K562 (cell line): Measurements from ENCODE around the gene SETD3. TPM values are rescaled to one million over a fixed set of nuclear protein-coding genes. Genes with fewer than 3 reads are reported as not detected.

Experiments used
- CBX3 ChIP-seq, 2 experiments: IDR thresholded peaks; 1 replicate in 1 of 2; 2 replicates in 1 of 2; pipeline ENCODE4 v1.6.1; 2012; ENCODE audit warnings: inconsistent platforms in 2 of 2, low read length in 2 of 2, borderline replicate concordance in 1 of 2, control low read depth in 1 of 2
- E2F3 ChIP-seq: fragments of 250-450 bp; sonication (Bioruptor Pico); IDR thresholded peaks from 2 replicates; pipeline ENCODE4 v1.4.0; 2020; ENCODE audit warnings: mild to moderate bottlenecking
- EGR1 ChIP-seq: fragments of 450-650 bp; conservative IDR thresholded peaks from 2 replicates; pipeline ENCODE4 v1.6.1; 2017; ENCODE audit warnings: mild to moderate bottlenecking
- FOS ChIP-seq: IDR thresholded peaks from 3 replicates; pipeline ENCODE4 v1.6.1; 2011; ENCODE audit not compliant: insufficient read length; ENCODE audit errors: extremely low read depth
- FOXJ3 ChIP-seq: sonication (generic); formaldehyde crosslinking; IDR thresholded peaks from 2 replicates; pipeline ENCODE4 v1.4.0; 2020; ENCODE audit warnings: mild to moderate bottlenecking, missing genetic modification reagents
- NBN ChIP-seq: fragments of 450-650 bp; IDR thresholded peaks from 2 replicates; pipeline ENCODE4 v1.6.1; 2016; ENCODE audit warnings: low read depth, mild to moderate bottlenecking
- NELFE ChIP-seq: IDR thresholded peaks from 2 replicates; pipeline ENCODE4 v1.6.1; 2011; ENCODE audit warnings: mild to moderate bottlenecking; ENCODE audit not compliant: insufficient read depth, insufficient read length
- NR4A1 ChIP-seq, 2 experiments: fragments of 250-450 bp in 1 of 2; fragments of 450-650 bp in 1 of 2; sonication (Bioruptor Pico) in 1 of 2; IDR thresholded peaks; 2 replicates each; pipeline versions ENCODE4 v1.4.0 to v1.6.1; 2016 to 2020; ENCODE audit warnings: mild to moderate bottlenecking in 2 of 2, missing compliant biosample characterization in 1 of 2, missing genetic modification characterization in 1 of 2, moderate library complexity in 1 of 2
- RBFOX2 ChIP-seq: fragments of 200-400 bp; formaldehyde crosslinking; IDR thresholded peaks from 2 replicates; pipeline ENCODE4 v1.6.1; 2017; ENCODE audit warnings: low read depth, mild to moderate bottlenecking, low read length, moderate library complexity
- RBM25 ChIP-seq: fragments of 200-400 bp; formaldehyde crosslinking; IDR thresholded peaks from 2 replicates; pipeline ENCODE4 v1.6.1; 2018; ENCODE audit warnings: low read length, low read depth, moderate library complexity; ENCODE audit not compliant: severe bottlenecking
- RFX1 ChIP-seq: fragments of 450-650 bp; IDR thresholded peaks from 2 replicates; pipeline ENCODE4 v1.6.1; 2016; ENCODE audit warnings: mild to moderate bottlenecking, moderate library complexity
- TBP ChIP-seq: optimal IDR thresholded peaks from 2 replicates; pipeline ENCODE3; 2011; ENCODE audit warnings: low read depth, low read length, improper control_type of control experiment
- XRCC5 ChIP-seq: fragments of 200-400 bp; formaldehyde crosslinking; IDR thresholded peaks from 2 replicates; pipeline ENCODE4 v1.6.1; 2017; ENCODE audit warnings: low read depth, mild to moderate bottlenecking, low read length
- ZNF316 ChIP-seq: fragments of 450-650 bp; IDR thresholded peaks from 2 replicates; pipeline ENCODE4 v1.6.1; 2016
- ZNF41 ChIP-seq: fragments of 250-450 bp; sonication (Bioruptor Pico); conservative IDR thresholded peaks from 2 replicates; pipeline ENCODE4 v1.4.0; 2020; ENCODE audit warnings: mild to moderate bottlenecking
- ZNF589 ChIP-seq: fragments of 200-800 bp; sonication (Bioruptor generic); IDR thresholded peaks from 2 replicates; pipeline ENCODE4 v1.6.1; 2016; ENCODE audit warnings: low read depth, missing genetic modification characterization, missing compliant biosample characterization
- ZNF76 ChIP-seq: fragments of 250-450 bp; sonication (Bioruptor Pico); IDR thresholded peaks from 2 replicates; pipeline ENCODE4 v1.4.0; 2020; ENCODE audit warnings: mild to moderate bottlenecking, moderate library complexity, borderline replicate concordance
- polyA plus RNA-seq, 8 experiments: library from polyadenylated mRNA; depleted of rRNA in 4 of 8; stranded (reverse) in 5 of 8; unstranded in 3 of 8; fragments of >200 nt; fragmentation: Nextera tagmentation in 2 of 8; fragmentation: Illumina TruSeq in 1 of 8; extraction: Ambion mirVana in 2 of 8; extraction: Trizol in 1 of 8; gene quantifications; 2 replicates each; pipeline versions ENCODE4 v1.2.1 to v1.2.3, GENCODE V29; 2011 to 2014; ENCODE audit warnings: inconsistent platforms in 1 of 8, missing spikeins in 1 of 8
- total RNA-seq, 7 experiments: library from RNA; depleted of rRNA in 6 of 7; stranded (reverse); fragments of >200 nt in 6 of 7; fragmentation: Illumina TruSeq in 2 of 7; extraction: Trizol in 2 of 7; gene quantifications; 2 replicates each; pipeline versions ENCODE4 v1.2.1 to v1.2.3, GENCODE V29; 2011 to 2021; ENCODE audit warnings: low replicate concordance in 1 of 7
- TF ChIP-seq, protein P1 (sequence below): sonication (generic); formaldehyde crosslinking; IDR thresholded peaks from 2 replicates; pipeline ENCODE4 v1.9.0; 2022; ENCODE audit warnings: mild to moderate bottlenecking, missing genetic modification reagents
- TF ChIP-seq, protein P2 (sequence below): sonication (generic); formaldehyde crosslinking; IDR thresholded peaks from 2 replicates; pipeline ENCODE4 v1.4.0; 2020; ENCODE audit warnings: mild to moderate bottlenecking, missing genetic modification reagents
- TF ChIP-seq, protein P3 (sequence below): fragments of 450-650 bp; formaldehyde crosslinking; conservative IDR thresholded peaks from 2 replicates; pipeline ENCODE4 v1.4.0; 2022; ENCODE audit warnings: mild to moderate bottlenecking, missing genetic modification characterization
- TF ChIP-seq, protein P4 (sequence below): fragments of 450-650 bp; IDR thresholded peaks from 2 replicates; pipeline ENCODE4 v1.6.1; 2017; ENCODE audit warnings: mild to moderate bottlenecking, moderate library complexity
- TF ChIP-seq, protein P5 (sequence below): fragments of 450-650 bp; formaldehyde crosslinking; IDR thresholded peaks from 2 replicates; pipeline ENCODE4 v1.4.0; 2020; ENCODE audit warnings: mild to moderate bottlenecking, moderate library complexity

The SETD3 gene
- total and polyA plus RNA-seq, 9 of the 15 experiments (the other 6 are each of a cell fraction or from before 2014, with no cell fraction given) = 8.5 to 35.9 (median 26.5) TPM

DNA sequence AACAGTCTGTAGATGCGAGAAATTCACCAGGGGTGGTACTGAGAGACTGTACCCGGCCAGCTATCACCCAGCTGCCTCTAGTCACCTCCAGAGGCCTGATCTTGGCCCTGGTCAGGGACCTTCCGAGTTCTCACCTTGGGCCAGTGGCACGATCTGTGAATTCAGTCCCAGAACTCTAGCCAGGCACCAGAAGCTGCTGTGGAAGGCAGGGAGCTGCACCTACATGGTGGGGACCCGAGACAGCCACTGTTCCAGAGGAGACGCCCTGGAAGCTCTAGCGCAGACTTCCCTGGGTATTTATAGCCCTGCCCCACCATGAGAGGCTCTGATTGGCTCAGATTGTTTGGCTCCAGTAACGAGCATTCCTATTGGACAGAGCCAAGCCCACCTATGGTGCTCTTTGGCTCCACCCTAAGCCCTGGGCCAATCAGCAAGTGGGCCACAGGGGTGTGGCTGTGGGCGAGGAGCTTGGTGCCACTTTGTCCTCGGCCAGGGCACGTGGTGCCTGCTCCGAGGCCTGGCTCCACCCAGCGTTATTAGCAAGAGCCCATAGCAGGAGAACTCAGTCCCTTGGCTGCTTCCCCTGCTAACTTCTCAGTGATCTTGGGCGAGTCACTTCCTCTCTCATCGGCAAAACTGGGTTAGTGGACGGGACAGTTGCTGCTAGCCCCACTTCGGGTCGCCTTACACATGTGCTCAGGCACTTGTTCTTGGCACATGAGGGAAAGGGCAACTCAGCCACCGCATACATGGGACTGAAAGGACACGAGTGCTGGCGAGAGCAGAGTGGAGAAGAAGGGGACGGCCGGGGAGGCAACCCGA lies 119.7 kb downstream of the SETD3 start (continued):
- TF ChIP-seq, protein P1, sequence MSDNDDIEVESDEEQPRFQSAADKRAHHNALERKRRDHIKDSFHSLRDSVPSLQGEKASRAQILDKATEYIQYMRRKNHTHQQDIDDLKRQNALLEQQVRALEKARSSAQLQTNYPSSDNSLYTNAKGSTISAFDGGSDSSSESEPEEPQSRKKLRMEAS (CRISPR knock-in tag) = peak; percentile 77
- TF ChIP-seq E2F3 (CRISPR knock-in tag) = no peak
- no peak for TF ChIP-seq NR4A1 (CRISPR knock-in tag; IDR thresholded peaks at IDR 0.05)
- 0 out of 2 replicates have a peak, but pooled peaks have one; percentile 20 for TF ChIP-seq NR4A1 (tag; IDR thresholded peaks at IDR 0.05)
- peak; percentile 78 for TF ChIP-seq FOS
- TF ChIP-seq CBX3 (IDR thresholded peaks at IDR 0.05; ENCODE audit: borderline replicate concordance in 1 of 2, low read length in 2 of 2) = peak in 1 of 2 experiments; percentile 21; a peak in 1 of 3 replicates
- TF ChIP-seq FOXJ3 (CRISPR knock-in tag) = no peak
- TF ChIP-seq TBP = peak; percentile 61
- TF ChIP-seq, protein P2, sequence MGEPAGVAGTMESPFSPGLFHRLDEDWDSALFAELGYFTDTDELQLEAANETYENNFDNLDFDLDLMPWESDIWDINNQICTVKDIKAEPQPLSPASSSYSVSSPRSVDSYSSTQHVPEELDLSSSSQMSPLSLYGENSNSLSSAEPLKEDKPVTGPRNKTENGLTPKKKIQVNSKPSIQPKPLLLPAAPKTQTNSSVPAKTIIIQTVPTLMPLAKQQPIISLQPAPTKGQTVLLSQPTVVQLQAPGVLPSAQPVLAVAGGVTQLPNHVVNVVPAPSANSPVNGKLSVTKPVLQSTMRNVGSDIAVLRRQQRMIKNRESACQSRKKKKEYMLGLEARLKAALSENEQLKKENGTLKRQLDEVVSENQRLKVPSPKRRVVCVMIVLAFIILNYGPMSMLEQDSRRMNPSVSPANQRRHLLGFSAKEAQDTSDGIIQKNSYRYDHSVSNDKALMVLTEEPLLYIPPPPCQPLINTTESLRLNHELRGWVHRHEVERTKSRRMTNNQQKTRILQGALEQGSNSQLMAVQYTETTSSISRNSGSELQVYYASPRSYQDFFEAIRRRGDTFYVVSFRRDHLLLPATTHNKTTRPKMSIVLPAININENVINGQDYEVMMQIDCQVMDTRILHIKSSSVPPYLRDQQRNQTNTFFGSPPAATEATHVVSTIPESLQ (CRISPR knock-in tag) = no peak
- no peak for TF ChIP-seq NELFE
- TF ChIP-seq, protein P3, sequence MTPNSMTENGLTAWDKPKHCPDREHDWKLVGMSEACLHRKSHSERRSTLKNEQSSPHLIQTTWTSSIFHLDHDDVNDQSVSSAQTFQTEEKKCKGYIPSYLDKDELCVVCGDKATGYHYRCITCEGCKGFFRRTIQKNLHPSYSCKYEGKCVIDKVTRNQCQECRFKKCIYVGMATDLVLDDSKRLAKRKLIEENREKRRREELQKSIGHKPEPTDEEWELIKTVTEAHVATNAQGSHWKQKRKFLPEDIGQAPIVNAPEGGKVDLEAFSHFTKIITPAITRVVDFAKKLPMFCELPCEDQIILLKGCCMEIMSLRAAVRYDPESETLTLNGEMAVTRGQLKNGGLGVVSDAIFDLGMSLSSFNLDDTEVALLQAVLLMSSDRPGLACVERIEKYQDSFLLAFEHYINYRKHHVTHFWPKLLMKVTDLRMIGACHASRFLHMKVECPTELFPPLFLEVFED (CRISPR knock-in tag) = no peak
- TF ChIP-seq, protein P4, sequence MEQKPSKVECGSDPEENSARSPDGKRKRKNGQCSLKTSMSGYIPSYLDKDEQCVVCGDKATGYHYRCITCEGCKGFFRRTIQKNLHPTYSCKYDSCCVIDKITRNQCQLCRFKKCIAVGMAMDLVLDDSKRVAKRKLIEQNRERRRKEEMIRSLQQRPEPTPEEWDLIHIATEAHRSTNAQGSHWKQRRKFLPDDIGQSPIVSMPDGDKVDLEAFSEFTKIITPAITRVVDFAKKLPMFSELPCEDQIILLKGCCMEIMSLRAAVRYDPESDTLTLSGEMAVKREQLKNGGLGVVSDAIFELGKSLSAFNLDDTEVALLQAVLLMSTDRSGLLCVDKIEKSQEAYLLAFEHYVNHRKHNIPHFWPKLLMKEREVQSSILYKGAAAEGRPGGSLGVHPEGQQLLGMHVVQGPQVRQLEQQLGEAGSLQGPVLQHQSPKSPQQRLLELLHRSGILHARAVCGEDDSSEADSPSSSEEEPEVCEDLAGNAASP = no peak
- no peak for TF ChIP-seq ZNF41
- TF ChIP-seq XRCC5 = no peak
- TF ChIP-seq ZNF589 = no peak; the same call in 1 of the 2 replicates
- TF ChIP-seq, protein P5, sequence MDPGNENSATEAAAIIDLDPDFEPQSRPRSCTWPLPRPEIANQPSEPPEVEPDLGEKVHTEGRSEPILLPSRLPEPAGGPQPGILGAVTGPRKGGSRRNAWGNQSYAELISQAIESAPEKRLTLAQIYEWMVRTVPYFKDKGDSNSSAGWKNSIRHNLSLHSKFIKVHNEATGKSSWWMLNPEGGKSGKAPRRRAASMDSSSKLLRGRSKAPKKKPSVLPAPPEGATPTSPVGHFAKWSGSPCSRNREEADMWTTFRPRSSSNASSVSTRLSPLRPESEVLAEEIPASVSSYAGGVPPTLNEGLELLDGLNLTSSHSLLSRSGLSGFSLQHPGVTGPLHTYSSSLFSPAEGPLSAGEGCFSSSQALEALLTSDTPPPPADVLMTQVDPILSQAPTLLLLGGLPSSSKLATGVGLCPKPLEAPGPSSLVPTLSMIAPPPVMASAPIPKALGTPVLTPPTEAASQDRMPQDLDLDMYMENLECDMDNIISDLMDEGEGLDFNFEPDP (CRISPR knock-in tag) = no peak
- TF ChIP-seq NBN = no peak
- TF ChIP-seq RBM25 = peak; percentile 42
- TF ChIP-seq EGR1 = peak; percentile 28; the same call in 1 of the 2 replicates
- TF ChIP-seq ZNF76 (CRISPR knock-in tag) = no peak
- TF ChIP-seq RFX1 = no peak
- TF ChIP-seq ZNF316 = no peak
- TF ChIP-seq RBFOX2 = peak; percentile 44
